RPMI8226 (cell line): ENCODE results near the gene SLC15A2.

ENCODE experiments used
- DNase-seq: peaks from one replicate; pipeline ENCODE4 v3.0.0-alpha.2; 2015

Gene SLC15A2

DNA sequence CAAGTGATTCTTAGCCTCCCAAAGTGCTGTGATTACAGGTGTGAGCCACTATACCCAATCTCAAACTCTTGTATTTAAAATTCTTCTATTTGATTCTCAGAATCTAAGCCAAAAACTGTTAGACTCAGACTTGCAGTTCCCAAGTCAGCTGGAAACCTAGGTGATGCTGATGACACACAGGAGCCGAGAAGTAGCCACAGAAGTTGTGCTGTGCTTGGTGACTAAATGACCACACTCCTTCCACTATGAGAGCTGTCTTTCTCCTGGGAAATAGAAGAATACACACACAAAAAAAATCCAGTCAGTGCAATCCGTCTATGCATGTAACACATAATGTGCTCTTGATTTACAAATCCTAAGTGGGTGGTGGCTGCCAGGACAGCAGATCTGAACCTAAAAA, 93.9 kb downstream of the SLC15A2 start:
- no peak for DNase-seq

DNA sequence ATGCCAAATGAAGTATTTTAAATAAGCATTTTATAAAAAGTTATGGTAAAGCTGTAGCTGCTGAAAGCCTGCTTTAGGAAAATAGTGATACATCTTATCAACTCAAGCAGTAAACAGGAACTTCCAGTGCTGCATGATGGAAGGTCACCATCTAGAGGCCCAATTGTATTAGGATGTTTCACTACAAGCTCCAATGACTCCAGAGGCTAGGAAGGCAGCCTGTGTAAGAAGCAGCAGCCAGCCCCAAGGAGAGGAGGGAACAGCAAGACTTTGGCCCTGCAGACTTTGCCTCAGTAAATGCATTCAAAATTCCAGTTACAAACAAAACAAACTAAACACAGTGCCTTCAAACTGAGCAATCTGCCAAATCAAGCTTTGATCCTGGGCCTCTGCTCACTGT, 95.7 kb downstream of the SLC15A2 start:
- no peak for DNase-seq

DNA sequence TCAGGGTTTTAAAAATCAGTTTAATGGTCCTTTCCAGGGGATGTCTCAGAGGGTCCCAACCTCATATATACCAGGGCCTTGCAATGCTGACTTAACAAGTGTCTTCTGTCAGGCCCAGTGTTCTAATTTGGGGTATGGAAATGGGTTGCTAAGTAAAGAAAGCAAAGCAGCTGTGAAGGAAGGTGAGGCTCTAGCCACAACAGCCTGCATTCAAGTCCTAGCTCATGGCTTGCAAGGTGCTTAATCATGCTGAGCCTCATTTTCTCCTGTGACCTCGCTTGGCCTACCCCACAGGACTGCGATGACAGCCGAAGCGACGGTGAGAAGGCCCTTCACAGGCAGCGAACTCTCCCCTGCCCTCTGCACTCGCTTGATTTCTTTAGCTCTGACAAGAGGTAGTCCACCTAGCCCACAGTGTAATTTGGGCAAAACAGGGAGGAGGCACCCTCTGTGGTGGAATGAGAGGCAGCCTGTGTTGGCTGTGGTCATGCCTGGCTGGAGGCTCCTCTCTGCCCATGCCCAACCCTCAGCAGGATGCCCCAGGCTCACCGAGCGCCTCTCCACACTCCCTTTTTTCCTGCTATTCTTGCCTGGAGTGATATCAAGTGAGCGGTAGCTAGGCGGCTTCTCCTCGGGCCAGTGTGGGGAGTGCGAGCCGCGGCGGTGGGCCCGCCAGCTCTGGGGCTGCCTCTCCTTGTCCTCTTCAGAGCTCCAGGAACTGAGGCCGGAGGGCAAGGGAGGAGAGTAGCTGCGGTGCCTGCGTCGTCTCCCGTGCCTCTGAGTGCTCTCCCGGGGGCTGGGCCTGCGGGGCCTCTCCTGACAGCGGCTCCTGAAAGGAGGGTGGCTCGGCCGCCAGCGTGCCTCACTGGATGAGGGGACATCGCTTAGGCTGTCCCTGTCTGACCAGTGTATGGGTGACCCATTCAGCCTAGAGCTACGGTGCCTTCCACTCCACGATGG, 98.7 kb downstream of the SLC15A2 start:
- DNase-seq: peak; percentile 78
